ENCODE measurements around the gene POU2AF2.

DNA sequence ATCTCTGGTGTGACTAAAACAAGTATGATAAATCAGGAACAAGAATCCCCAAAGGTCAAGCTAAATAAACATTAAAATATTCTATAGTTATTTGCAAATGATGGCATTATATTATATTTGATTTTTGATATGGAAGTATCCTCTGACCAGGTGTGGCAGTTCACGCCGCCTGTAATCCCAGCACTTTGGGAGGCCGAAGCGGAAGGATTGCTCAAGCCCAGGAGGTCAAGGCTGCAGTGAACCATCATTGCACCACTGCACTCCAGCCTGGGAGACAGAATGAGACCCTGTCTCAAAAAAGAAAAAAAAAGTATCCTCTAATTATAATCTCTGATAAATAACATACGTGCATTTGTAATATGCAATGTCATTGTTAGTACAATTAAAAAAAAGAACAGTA, 46.2 kb downstream of the POU2AF2 start:
- TF ChIP-seq, protein P1, sequence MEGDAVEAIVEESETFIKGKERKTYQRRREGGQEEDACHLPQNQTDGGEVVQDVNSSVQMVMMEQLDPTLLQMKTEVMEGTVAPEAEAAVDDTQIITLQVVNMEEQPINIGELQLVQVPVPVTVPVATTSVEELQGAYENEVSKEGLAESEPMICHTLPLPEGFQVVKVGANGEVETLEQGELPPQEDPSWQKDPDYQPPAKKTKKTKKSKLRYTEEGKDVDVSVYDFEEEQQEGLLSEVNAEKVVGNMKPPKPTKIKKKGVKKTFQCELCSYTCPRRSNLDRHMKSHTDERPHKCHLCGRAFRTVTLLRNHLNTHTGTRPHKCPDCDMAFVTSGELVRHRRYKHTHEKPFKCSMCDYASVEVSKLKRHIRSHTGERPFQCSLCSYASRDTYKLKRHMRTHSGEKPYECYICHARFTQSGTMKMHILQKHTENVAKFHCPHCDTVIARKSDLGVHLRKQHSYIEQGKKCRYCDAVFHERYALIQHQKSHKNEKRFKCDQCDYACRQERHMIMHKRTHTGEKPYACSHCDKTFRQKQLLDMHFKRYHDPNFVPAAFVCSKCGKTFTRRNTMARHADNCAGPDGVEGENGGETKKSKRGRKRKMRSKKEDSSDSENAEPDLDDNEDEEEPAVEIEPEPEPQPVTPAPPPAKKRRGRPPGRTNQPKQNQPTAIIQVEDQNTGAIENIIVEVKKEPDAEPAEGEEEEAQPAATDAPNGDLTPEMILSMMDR (IDR thresholded peaks at IDR 0.05), result no peak
- no peak for TF ChIP-seq POLR2A (IDR thresholded peaks at IDR 0.05)
